ENCODE measurements around the gene EPM2A. TPM values are rescaled to one million over a fixed set of nuclear protein-coding genes. Genes with fewer than 3 reads are reported as not detected.
A peak's percentile ranks its signal among the peaks of the same experiment; 100 is the strongest.

The EPM2A gene
- total RNA-seq (10 to 100 TPM; 20.4 to 52.7 (median 42.6) TPM), polyA plus RNA-seq (10 to 100 TPM; 13.1 to 21.3 TPM)
- long read RNA-seq, donor 1, full-length matches to known transcripts: 101 of 118 reads
- long read RNA-seq, donor 1, partial matches to known transcripts: 13 of 118 reads
- long read RNA-seq, donor 1, other reads (novel, unspliced or antisense): 4 of 118 reads
- long read RNA-seq, donor 2, partial matches to known transcripts: 7 of 10 reads
- long read RNA-seq, donor 2, other reads (novel, unspliced or antisense): 2 of 10 reads
- long read RNA-seq, donor 3, full-length matches to known transcripts: 78 of 88 reads
- long read RNA-seq, donor 3, partial matches to known transcripts: 9 of 88 reads
- long read RNA-seq, donor 3, other reads (novel, unspliced or antisense): 1 of 88 reads

DNA sequence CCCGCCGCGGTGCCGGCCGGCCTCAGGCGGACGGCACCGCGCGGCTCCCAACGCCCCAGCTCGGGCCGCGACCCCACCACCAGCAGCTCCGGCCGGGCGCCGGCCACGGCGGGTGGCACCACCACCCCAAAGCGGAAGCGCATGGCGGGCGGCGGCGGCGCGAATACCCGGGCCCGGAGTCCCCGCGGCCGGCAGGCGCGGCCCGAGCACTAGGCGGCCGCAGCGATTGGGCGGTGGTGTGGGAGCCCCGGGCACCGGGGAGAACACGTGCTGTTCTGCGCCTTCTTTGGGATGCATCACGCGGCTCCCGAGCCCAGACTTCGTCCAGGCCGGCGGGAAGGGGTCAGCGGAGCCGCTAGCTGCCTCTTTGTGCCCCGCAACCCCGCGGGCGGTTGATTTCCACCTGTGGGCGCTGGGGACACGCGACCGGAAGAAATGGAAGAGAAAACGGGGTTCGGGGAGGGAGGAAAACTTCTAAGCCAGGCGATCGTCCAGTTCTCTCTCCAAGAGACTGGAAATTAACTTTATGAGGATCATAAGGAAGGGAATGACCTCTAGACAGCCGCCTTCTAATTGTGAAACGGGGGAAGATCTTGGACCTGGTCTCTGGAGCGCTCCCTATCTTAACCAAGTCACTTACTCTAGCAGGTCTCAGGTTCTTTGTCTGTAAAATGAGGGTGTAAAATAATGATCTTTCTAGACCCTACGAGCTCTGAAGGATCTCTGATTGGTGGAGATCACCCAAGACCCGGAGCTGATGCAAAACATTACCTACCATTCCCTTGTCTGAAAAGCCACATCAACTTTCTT, at the start of gene EPM2A:
Gene EPM2A, minus strand, starts transcription at position 165 of the 810 bp plus-strand sequence. Its CDS starts 22 bp downstream, at position 143.
- no peak for TF ChIP-seq POLR2A (IDR thresholded peaks at IDR 0.05)
- TF ChIP-seq, protein P1, sequence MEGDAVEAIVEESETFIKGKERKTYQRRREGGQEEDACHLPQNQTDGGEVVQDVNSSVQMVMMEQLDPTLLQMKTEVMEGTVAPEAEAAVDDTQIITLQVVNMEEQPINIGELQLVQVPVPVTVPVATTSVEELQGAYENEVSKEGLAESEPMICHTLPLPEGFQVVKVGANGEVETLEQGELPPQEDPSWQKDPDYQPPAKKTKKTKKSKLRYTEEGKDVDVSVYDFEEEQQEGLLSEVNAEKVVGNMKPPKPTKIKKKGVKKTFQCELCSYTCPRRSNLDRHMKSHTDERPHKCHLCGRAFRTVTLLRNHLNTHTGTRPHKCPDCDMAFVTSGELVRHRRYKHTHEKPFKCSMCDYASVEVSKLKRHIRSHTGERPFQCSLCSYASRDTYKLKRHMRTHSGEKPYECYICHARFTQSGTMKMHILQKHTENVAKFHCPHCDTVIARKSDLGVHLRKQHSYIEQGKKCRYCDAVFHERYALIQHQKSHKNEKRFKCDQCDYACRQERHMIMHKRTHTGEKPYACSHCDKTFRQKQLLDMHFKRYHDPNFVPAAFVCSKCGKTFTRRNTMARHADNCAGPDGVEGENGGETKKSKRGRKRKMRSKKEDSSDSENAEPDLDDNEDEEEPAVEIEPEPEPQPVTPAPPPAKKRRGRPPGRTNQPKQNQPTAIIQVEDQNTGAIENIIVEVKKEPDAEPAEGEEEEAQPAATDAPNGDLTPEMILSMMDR (IDR thresholded peaks at IDR 0.05): peak in 4 of 12 donors; percentile 1 to 28 (median 8)
- peak; percentile 86 to 93 (median 92) for DNase-seq
- H3K9me3 ChIP-seq: no peaks in the 10 kb centered on the region
- H3K27me3 ChIP-seq: no peaks in the 10 kb centered on the region
- peak within 1 kb of the TSS; percentile 90 to 99 (median 96) for H3K27ac ChIP-seq
- H3K4me3 ChIP-seq: peak within 1 kb of the TSS; percentile 43 to 87 (median 72)
- intact Hi-C loops (cut with DNase I): loop anchor here (1.0 to 10.0 kb wide), 8 partner anchors 77 to 229 kb away; partner anchors contain the start of genes FBXO30 (in 9 of the 10) and SHPRH (in 2 of the 10)
- no peaks in the 10 kb centered on the region for H3K36me3 ChIP-seq
- peak; percentile 84 to 90 (median 89) for ATAC-seq
- 0 to 1% (median 1%) methylated on average over 38 to 69 of the region's 69 CpGs for WGBS, 4 donors
- H3K4me1 ChIP-seq: peaks cover 0 to 38% (median 14%) of the 10 kb centered on the region in 12 donors

DNA sequence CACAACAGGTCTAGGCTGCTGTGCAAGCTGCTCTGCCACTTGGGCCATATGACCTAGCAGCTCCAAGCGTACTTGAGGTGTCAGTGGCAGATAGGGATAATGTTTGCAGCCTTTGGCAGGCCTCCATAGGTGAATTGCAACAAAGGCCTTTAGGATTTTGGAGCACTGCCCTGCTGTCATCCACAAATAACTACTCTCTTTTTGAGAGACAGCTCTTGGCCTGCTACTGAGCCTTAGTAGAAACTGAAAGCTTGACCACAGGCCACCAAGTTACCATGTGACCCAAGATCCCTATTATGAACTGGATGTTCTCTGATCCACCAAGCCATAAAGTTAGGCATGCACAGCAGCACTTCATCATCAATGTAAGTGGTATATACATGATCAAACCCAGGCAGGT, 49.4 kb upstream of the EPM2A start:
- peak; percentile 82 to 96 (median 93) for ATAC-seq
- peaks cover 0 to 20% (median 0%) of the 10 kb centered on the region in 12 donors for H3K9me3 ChIP-seq
- DNase-seq: peak in 4 of 5 donors; percentile 63 to 86 (median 68)
- TF ChIP-seq, protein P1 (IDR thresholded peaks at IDR 0.05): no peak
- TF ChIP-seq POLR2A (IDR thresholded peaks at IDR 0.05): no peak
- H3K27me3 ChIP-seq: no peaks in the 10 kb centered on the region
- H3K27ac ChIP-seq: no peak overlapping the region
- no peaks in the 10 kb centered on the region for H3K36me3 ChIP-seq
- no peak overlapping the region for H3K4me3 ChIP-seq
- intact Hi-C loops (cut with DNase I): no loop called here
- WGBS, 4 donors: 50 to 67% (median 60%) methylated on average over 1 of the region's 1 CpG
- peaks cover 0 to 17% (median 1%) of the 10 kb centered on the region in 12 donors for H3K4me1 ChIP-seq

DNA sequence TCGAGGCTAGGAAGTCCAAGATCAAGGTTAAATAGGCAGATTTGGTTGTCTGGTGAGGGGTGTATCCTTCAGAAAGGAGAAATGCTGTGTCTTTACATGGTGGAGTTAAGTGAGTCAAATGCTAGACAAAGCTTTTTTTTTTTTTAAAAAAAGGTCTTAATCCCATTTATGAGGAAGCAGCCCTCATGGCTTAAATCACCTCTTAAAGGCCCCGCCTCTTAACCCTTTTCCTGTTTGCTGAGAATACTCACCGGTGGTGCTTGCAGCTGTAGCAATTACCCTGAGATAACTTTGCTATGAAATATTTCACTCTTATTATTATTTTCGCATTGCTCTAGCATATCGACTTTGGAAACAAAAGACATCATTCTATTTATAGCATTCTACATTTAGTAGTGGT, 48.5 kb upstream of the EPM2A start:
- no peak for TF ChIP-seq POLR2A (IDR thresholded peaks at IDR 0.05)
- TF ChIP-seq, protein P1 (IDR thresholded peaks at IDR 0.05): no peak
- Histone ChIP-seq H3K27ac (no peak overlapping the region), H3K4me1 (peaks cover 0 to 13% (median 1%) of the 10 kb centered on the region in 12 donors), H3K27me3 (no peaks in the 10 kb centered on the region), H3K4me3 (no peak overlapping the region), H3K9me3 (peaks cover 0 to 19% (median 0%) of the 10 kb centered on the region in 12 donors), H3K36me3 (no peaks in the 10 kb centered on the region)
- WGBS, 4 donors: 68 to 74% (median 72%) methylated on average over 5 of the region's 5 CpGs
- intact Hi-C loops (cut with DNase I): no loop called here
- DNase-seq (no peak), ATAC-seq (no peak)

DNA sequence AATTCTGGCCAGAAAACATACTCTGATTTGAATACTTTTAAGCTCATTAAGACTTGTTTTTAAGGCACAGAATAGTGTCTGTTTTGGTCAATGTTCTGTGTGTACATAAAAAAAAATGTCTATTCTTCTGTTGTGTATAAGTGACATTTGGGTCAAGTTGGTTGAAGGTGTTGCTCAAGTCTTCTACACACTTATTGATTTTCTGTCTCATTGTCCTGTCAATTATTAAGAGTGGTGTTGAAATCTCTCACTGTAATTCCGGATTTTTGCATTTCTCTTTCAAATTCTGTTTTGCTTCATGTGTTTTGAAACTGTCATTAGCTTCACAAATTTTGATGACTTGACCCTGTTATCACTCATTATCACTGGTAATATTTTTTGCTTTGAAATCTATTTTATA, 37.5 kb upstream of the EPM2A start:
- Histone ChIP-seq H3K4me3 (no peak overlapping the region), H3K36me3 (no peaks in the 10 kb centered on the region), H3K9me3 (peaks cover 0 to 8% (median 0%) of the 10 kb centered on the region in 12 donors), H3K4me1 (no peaks in the 10 kb centered on the region), H3K27ac (no peak overlapping the region), H3K27me3 (no peaks in the 10 kb centered on the region)
- TF ChIP-seq POLR2A (IDR thresholded peaks at IDR 0.05): no peak
- DNase-seq (no peak), ATAC-seq (no peak)
- intact Hi-C loops (cut with DNase I): no loop called here
- WGBS, 4 donors: 78 to 88% (median 85%) methylated on average over 1 of the region's 1 CpG
